Mesodermal cell (in vitro differentiated cells): ENCODE results near the gene CUZD1.

ENCODE experiments used
- H3K27ac ChIP-seq: 2 replicates; pipeline ENCODE4 v1.7.0; 2013; ENCODE audit warnings: mild to moderate bottlenecking, low read depth, low read length, moderate library complexity; ENCODE audit not compliant: severe bottlenecking
- H3K36me3 ChIP-seq: 2 replicates; pipeline ENCODE4 v1.7.1; 2013; ENCODE audit warnings: mild to moderate bottlenecking, low read length, moderate library complexity; ENCODE audit not compliant: control insufficient read depth, insufficient read depth
- H3K4me1 ChIP-seq: one replicate; pipeline ENCODE4 v1.7.1; 2013; ENCODE audit warnings: mild to moderate bottlenecking, low read length; ENCODE audit not compliant: insufficient read depth, control insufficient read depth, poor library complexity, severe bottlenecking
- H3K4me3 ChIP-seq: 2 replicates; pipeline ENCODE4 v1.7.0; 2013; ENCODE audit warnings: low read length, control low read depth, mild to moderate bottlenecking; ENCODE audit not compliant: insufficient read depth, poor library complexity, severe bottlenecking; ENCODE audit errors: extremely low read depth
- H3K9me3 ChIP-seq: 2 replicates; pipeline ENCODE4 v1.7.1; 2013; ENCODE audit warnings: mild to moderate bottlenecking, low read length, moderate library complexity; ENCODE audit not compliant: control insufficient read depth
- WGBS, 2 experiments: methylation state at CpG; one replicate each; pipeline ENCODE4 v1.1.5; 2013; ENCODE audit warnings: missing lambda C conversion rate in 2 of 2; ENCODE audit not compliant: insufficient coverage in 2 of 2; 5-methylcytosine and 5-hydroxymethylcytosine counted together

CUZD1 gene

DNA sequence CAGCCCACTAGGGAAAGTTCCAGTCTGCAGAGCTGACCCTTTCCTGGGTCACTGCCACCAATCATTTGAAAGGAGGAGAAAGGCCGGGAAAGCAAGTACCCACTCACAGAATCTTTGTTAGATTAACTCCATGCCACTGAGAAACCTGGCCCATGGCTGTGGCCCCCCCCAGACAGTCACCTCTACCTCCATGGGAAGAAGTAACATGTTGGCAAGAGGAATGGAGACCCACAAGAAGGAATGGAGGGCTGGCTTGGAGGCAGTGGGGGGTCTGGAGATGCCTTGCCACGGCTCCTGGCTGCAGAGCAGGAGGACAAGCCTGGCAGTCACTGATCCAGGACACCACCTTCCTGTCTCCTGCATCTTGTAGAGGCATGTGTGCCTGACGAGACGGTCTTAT is 32.9 kb downstream of the CUZD1 start:
- H3K36me3 ChIP-seq, result no peaks in the 10 kb centered on the region
- 68 to 81% methylated on average over 2 to 3 of the region's 4 CpGs for WGBS, 2 experiments
- H3K4me1 ChIP-seq, result no peaks in the 10 kb centered on the region
- no peak overlapping the region for H3K4me3 ChIP-seq
- no peak overlapping the region for H3K27ac ChIP-seq
- no peaks in the 10 kb centered on the region for H3K9me3 ChIP-seq

DNA sequence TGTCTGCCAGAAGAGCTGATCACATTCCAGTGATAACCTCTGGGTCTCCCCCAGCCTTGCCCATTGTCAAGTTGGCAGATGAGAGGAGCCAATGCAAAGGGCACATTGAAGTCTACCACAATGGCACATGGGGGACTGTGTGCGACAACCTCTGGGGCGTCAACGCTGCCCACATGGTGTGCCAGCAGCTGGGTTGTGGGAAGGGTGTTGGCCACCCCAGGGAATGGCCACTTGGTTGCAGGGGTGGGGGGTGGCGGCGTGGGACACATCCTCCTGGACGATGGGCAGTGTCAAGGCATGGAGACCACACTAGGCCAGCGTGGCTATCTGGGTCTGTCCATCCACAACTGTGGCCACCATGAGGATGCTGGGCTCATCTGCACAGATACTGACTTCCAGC is 43.4 kb downstream of the CUZD1 start:
- Histone ChIP-seq H3K4me1 (no peaks in the 10 kb centered on the region), H3K4me3 (no peak overlapping the region), H3K27ac (no peak overlapping the region), H3K36me3 (no peaks in the 10 kb centered on the region), H3K9me3 (no peaks in the 10 kb centered on the region)
- 93 to 95% methylated on average over 5 to 7 of the region's 7 CpGs for WGBS, 2 experiments

DNA sequence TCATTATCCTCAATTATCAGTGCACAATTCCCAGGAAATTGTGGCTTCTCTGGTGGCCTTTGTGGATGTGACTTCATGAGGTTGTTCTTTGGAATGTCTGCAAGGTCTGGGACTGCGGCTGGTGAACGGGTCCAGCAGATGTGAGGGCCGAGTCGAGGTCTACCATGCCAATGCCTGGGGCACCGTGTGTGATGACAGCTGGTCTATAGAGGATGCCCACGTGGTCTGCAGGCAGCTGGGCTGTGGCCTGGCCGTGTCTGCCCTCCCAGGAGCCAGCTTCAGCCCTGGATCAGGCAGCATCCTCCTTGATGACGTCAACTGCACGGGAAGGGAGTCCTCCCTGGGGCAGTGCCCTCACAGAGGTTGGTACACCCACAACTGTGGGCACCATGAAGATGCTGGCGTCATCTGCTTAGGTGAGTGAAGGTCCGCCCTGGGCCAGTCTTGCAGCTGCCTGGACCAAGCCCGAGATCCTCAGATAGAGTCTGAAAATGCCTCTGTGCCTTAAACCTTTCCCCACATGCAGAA is 46.9 kb downstream of the CUZD1 start:
- whole genome bisulfite sequencing, 2 experiments, result 91 to 93% methylated on average over 11 to 12 of the region's 12 CpGs
- no peaks in the 10 kb centered on the region for H3K4me1 ChIP-seq
- H3K36me3 ChIP-seq, result no peaks in the 10 kb centered on the region
- no peak overlapping the region for H3K4me3 ChIP-seq
- no peak overlapping the region for H3K27ac ChIP-seq
- H3K9me3 ChIP-seq, result no peaks in the 10 kb centered on the region

DNA sequence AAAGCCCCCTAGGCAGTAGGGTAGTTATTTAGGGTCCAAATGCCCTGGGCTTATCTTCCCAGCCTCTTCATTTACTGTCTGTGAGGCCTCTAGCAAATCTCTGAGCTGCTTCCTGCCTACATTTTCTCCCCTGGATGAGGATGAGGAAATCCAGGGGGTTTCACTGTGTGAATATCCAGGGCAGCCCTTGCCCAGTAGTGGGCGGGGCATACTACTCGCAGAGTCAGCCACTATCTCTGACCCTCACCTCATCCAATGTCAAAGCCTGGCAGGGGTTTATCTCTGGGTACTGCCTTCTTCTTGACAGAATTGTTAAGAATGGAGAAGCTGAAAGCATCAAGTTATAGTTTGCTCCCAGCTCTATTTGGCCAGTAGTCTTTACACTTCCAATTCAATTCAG is 48.9 kb downstream of the CUZD1 start:
- Histone ChIP-seq H3K27ac (no peak overlapping the region), H3K9me3 (no peaks in the 10 kb centered on the region), H3K36me3 (no peaks in the 10 kb centered on the region), H3K4me3 (no peak overlapping the region), H3K4me1 (no peaks in the 10 kb centered on the region)
- WGBS, 2 experiments, result 0% methylated on average over 1 of the region's 2 CpGs; no CpG with 5 or more reads in 1 of the 2 experiments

DNA sequence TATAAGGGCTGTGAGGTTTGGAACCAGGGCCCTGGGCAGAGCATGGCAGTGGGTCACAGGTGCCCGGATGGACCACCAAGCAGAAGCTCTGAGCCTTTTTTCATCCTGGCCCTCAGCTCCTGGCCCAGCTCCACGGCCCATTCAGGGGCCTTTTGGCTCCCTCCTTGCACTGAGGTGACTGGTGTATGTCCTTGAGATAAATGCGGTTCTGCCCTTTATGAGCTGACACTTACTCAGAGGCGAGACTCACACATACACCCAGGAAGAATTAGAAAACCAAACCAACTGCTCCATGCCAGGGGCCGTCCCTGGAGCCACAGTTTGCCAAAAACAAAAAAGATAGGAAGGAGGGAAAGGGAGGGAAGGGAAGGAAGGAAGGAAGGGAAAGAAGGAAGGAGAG is 49.7 kb downstream of the CUZD1 start:
- 86 to 96% methylated on average over 2 to 4 of the region's 5 CpGs for WGBS, 2 experiments
- Histone ChIP-seq H3K36me3 (no peaks in the 10 kb centered on the region), H3K27ac (no peak overlapping the region)

DNA sequence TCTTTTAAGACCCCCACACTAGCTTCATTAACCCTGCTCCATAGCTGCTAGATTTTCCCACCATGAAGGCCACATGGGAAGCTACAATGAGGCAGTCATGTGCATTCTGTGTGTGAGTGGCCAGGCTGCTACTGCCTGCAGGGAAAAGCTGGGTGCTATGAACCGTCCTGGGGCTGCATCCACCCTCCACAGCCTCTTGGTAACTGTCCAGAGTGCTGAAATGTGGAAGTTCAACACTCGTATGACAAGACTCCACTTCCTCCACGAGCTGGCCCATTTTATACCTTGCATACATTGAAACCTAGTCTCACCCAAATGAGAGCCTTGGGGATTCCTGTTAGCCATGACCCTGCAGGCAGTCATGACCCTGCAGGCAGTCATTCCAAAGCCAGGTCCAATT is 59.4 kb downstream of the CUZD1 start:
- Histone ChIP-seq H3K4me1 (no peaks in the 10 kb centered on the region), H3K9me3 (no peaks in the 10 kb centered on the region), H3K4me3 (no peak overlapping the region), H3K36me3 (no peaks in the 10 kb centered on the region), H3K27ac (no peak overlapping the region)
- 0 to 18% methylated on average over 1 to 2 of the region's 3 CpGs for WGBS, 2 experiments

More for the DNA sequence above, 49.7 kb downstream of the CUZD1 start:
- no peak overlapping the region for H3K4me3 ChIP-seq
- no peaks in the 10 kb centered on the region for H3K4me1 ChIP-seq
- H3K9me3 ChIP-seq, result no peaks in the 10 kb centered on the region

DNA sequence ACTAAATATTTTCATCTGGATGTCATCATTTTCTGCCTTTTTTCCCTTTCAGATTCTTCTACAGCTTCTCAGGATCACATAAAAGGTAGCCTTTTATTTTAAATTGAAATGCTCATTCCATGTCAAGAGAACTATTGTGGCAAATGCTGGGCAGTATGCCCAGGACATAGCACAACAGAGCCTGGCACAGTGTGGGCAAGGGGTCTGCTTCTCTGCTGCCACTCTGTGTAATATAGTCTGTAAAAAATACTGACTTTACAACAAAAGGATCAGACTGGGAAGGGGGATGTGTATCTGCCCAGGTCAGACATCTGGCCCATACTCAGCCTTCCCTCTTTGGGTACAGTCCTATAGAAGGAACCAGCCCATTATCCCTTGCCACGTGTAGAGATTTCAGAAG is 62.7 kb downstream of the CUZD1 start:
- no peak overlapping the region for H3K4me3 ChIP-seq
- H3K4me1 ChIP-seq, result no peaks in the 10 kb centered on the region
- WGBS, 2 experiments, result 60% methylated on average over 1 of the region's 1 CpG; no CpG with 5 or more reads in 1 of the 2 experiments
- no peaks in the 10 kb centered on the region for H3K36me3 ChIP-seq
- no peaks in the 10 kb centered on the region for H3K9me3 ChIP-seq
- no peak overlapping the region for H3K27ac ChIP-seq
